Measurements from ENCODE around the gene IL10. TPM values are rescaled to one million over a fixed set of nuclear protein-coding genes. Genes with fewer than 3 reads are reported as not detected.

The IL10 gene
- total and polyA plus RNA-seq, 7 experiments from 2014 or later: 0.19 to 2.7 (median 0.69) TPM; not detected in 3

DNA sequence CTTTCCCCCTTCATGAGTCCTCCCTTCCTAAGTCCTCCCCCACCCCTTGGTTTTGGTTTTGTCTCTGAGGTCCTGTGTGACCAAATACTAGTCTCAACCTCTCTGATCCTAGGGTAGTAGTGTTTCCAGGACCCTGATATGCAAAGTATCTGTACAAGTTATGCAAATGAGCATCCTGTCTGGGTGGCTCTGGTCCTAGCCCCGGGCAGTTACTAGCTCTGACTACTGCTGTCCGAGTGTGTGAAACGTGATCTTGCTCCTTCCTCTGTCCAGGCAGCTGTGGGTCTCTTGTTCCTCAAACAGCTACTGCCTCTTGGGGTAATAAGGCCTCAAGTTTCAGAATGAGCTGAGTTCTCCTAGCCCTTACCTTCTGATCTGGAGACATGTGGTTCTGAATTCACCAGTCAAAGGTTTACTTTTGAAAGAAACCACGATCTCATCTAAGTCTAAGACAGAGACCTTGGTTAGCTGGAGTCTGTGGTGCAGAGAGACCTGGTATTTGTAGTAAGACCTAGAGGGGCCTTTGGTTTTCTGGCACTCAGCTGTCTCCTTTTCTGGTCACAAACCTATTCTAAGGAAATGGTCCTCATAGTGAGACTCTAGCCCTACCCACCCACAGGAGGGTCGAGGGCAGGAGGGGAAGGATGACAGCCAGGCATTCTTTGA, 32.8 kb downstream of the IL10 start:
- no peaks in the 10 kb centered on the region for H3K9me3 ChIP-seq (ENCODE audit: control insufficient read depth in 2 of 3, low read length in 3 of 3)
- Mint-ChIP-seq H3K36me3 (peaks cover 0 to 16% (median 0%) of the 10 kb centered on the region in 5 donors), H3K27ac (peak overlapping the region; percentile 75 to 96 (median 90)), H3K4me3 (peak overlapping the region; percentile 41 to 78 (median 60)), H3K4me1 (peaks cover 49 to 82% (median 68%) of the 10 kb centered on the region in 7 donors), H3K9me3 (no peaks in the 10 kb centered on the region), H3K27me3 (peaks cover 0 to 4% (median 0%) of the 10 kb centered on the region in 5 donors)
- POLR2A ChIA-PET: interaction anchor here (0.7 to 1.7 kb wide), 10 partner anchors 9 to 196 kb away, joined by 3 to 5 read pairs (median 4); partner anchors contain the start of gene IL10
- intact Hi-C loops (cut with micrococcal nuclease): loop anchor here (1.0 to 5.0 kb wide), 5 partner anchors 18 to 338 kb away; no protein-coding TSS in a partner anchor
- H3K27ac ChIP-seq (ENCODE audit: low read depth, low read length): no peak overlapping the region
- CTCF ChIA-PET: interaction anchor here (0.6 to 3.0 kb wide), 13 partner anchors 14 to 246 kb away, joined by 3 to 13 read pairs (median 3); no protein-coding TSS in a partner anchor
- DNase-seq (peak in 8 of 9 donors; percentile 27 to 61 (median 46)), ATAC-seq (peak; percentile 62)
- H3K4me1 ChIP-seq (ENCODE audit: control insufficient read depth in 2 of 2, insufficient read depth in 2 of 2, low read length in 2 of 2): peaks cover 56 to 64% of the 10 kb centered on the region in 2 donors
- H3K27me3 ChIP-seq (ENCODE audit: control insufficient read depth in 2 of 2, insufficient read depth in 2 of 2, low read length in 2 of 2): no peaks in the 10 kb centered on the region
- H3K36me3 ChIP-seq (ENCODE audit: control insufficient read depth in 2 of 3, insufficient read depth in 3 of 3, low read length in 3 of 3): no peaks in the 10 kb centered on the region
- no peak overlapping the region for H3K4me3 ChIP-seq (ENCODE audit: low read length)

DNA sequence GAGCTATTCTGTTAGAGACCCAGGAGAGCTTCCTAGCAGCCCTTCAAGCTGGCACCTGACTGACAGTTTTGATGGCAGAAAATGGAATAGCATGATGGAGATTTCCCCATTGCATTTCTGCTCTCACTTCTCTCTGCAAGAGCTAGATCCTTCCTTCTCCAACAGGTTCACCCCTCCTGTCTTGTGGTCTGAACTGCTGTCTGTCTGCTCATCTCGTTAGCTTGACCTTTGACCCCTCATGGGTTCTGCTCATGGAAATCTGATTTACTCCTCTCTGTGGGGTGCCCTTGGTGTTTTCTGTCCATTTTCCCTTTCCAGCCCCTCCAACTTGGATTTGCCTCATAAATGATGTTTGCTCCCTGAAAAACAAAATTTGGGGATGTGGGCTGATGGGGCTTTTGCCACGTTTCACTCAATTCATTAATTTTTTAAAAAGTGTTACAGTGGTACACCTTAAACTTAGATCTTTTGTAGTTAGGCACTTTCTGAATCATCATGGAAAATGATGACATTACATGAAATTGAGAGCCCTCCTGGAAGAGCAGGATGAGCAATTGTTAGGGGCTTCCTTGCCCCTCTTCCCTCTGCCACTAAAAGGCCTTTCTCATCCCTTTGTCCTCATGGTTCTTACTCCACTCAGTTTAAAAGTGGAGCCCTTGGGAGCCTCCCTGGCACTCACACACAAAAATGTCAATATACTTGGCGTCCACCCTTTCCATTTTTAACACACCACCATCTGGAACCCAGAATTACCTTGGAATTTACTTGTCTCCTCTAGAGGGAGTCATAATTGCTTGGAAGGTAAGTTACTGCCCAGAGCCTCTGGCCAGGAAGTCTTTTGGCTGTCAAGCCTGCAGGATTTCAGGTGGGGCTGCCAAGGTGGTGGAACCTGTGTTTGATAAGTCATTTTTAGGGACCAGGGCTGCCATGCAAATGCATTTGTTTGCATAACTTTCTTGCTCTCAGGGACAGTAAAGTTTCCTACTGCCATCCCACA, 33.6 kb downstream of the IL10 start:
- Histone ChIP-seq H3K27ac (ENCODE audit: low read depth, low read length) (no peak overlapping the region), H3K27me3 (ENCODE audit: control insufficient read depth in 2 of 2, insufficient read depth in 2 of 2, low read length in 2 of 2) (no peaks in the 10 kb centered on the region), H3K4me1 (ENCODE audit: control insufficient read depth in 2 of 2, insufficient read depth in 2 of 2, low read length in 2 of 2) (peaks cover 56 to 59% of the 10 kb centered on the region in 2 donors), H3K4me3 (ENCODE audit: low read length) (no peak overlapping the region), H3K36me3 (ENCODE audit: control insufficient read depth in 2 of 3, insufficient read depth in 3 of 3, low read length in 3 of 3) (no peaks in the 10 kb centered on the region), H3K9me3 (ENCODE audit: control insufficient read depth in 2 of 3, low read length in 3 of 3) (no peaks in the 10 kb centered on the region)
- ChIA-PET CTCF (interaction anchor here (0.7 to 9.3 kb wide), 13 partner anchors 18 to 243 kb away, joined by 3 to 329 read pairs (median 4); partner anchors contain the start of gene IL19), POLR2A (interaction anchor here (0.6 to 10.0 kb wide), 13 partner anchors 18 to 196 kb away, joined by 3 to 148 read pairs (median 4); partner anchors contain the start of gene FCMR)
- Mint-ChIP-seq H3K4me3 (peak overlapping the region in 8 of 10 donors; percentile 20 to 78 (median 54)), H3K9me3 (no peaks in the 10 kb centered on the region), H3K4me1 (peaks cover 51 to 83% (median 66%) of the 10 kb centered on the region in 7 donors), H3K27ac (peak overlapping the region; percentile 75 to 96 (median 90)), H3K36me3 (peaks cover 0 to 16% (median 0%) of the 10 kb centered on the region in 5 donors), H3K27me3 (peaks cover 0 to 2% (median 0%) of the 10 kb centered on the region in 5 donors)
- no peak for ATAC-seq
- no peak for DNase-seq
- intact Hi-C loops (cut with micrococcal nuclease): loop anchor here (1.0 to 5.0 kb wide), 5 partner anchors 19 to 339 kb away; no protein-coding TSS in a partner anchor

DNA sequence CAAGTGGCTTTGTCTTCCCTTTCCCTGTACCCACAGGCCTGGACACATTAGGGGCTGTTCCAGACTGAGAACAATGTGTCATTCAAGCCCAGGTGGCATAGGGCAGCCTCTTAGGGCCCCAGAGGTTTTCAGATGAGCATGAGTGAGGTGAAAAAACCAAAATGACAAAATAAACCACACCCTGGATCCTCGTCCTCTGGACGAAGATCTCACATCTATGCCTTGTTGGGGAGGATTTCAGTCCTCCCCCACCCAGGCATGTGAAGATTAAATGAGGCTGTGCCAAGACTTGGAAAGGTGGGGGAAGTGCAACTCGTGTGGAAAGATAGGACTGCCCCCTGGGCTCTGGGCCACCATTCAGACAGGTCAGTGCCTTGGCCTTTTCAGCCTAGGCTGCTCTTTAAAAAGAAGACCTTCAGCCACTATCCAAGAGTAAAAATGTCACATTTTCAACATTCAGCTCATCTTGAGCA, 34.5 kb downstream of the IL10 start:
- H3K4me3 Mint-ChIP-seq: peak overlapping the region in 6 of 10 donors; percentile 2 to 63 (median 32)
- H3K27ac ChIP-seq (ENCODE audit: low read depth, low read length): no peak overlapping the region

DNA sequence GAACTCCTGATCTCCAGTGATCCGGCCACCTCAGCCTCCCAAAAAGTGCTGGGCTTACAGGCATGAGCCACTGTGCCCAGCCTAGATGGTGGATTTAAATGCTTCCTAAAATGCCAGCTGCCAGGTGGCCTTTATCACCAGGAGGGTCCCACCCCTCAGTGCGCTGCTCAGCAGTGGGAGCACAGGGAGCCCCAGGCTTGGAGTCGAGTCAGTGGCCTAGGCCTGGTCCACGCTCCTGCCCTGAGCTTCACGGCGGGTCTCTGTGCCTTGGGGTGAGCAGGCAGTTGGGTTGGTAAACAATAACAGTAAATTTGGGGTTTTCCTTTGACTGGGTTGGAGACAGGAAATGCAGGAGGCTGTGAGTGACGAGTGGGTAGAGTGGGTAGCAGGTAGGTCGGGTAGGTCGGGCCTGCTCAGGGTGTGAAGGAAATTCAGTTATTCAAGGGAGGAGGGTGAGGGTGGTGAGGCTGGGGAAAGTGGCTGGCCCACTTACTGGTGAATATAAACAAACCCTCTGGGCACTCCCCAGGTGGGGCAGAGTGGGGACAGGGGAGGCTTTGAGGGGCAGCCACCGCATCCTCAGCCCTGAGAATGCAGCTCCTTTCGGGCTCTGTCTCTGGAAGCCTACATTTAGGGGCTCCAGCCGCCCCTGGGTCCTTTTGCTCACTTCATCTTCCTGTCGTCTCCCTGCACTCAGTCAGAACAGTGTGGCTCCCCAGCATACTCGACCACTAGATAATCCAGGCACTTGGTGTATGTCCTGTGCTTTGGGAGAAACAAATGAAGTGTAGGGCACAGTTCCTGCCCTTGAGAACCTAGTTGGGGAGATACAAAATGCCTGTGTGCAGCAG, 35.2 kb downstream of the IL10 start:
- Mint-ChIP-seq H3K27ac (peak overlapping the region; percentile 73 to 94 (median 89)), H3K4me3 (peak overlapping the region in 8 of 10 donors; percentile 2 to 67 (median 44)), H3K27me3 (no peaks in the 10 kb centered on the region), H3K4me1 (peaks cover 51 to 75% (median 61%) of the 10 kb centered on the region in 7 donors), H3K9me3 (no peaks in the 10 kb centered on the region), H3K36me3 (peaks cover 3 to 24% (median 7%) of the 10 kb centered on the region in 5 donors)
- peak; percentile 75 for ATAC-seq
- ChIA-PET POLR2A (interaction anchor here (1.0 to 10.0 kb wide), 14 partner anchors 8 to 185 kb away, joined by 3 to 148 read pairs (median 5); partner anchors contain the start of genes FCMR and IL24), CTCF (interaction anchor here (0.6 to 9.3 kb wide), 16 partner anchors 11 to 982 kb away, joined by 3 to 329 read pairs (median 7); no protein-coding TSS in a partner anchor)
- Histone ChIP-seq H3K4me3 (ENCODE audit: low read length) (no peak overlapping the region), H3K27ac (ENCODE audit: low read depth, low read length) (no peak overlapping the region), H3K27me3 (ENCODE audit: control insufficient read depth in 2 of 2, insufficient read depth in 2 of 2, low read length in 2 of 2) (no peaks in the 10 kb centered on the region), H3K36me3 (ENCODE audit: control insufficient read depth in 2 of 3, insufficient read depth in 3 of 3, low read length in 3 of 3) (peaks cover 0 to 11% (median 3%) of the 10 kb centered on the region in 3 experiments), H3K4me1 (ENCODE audit: control insufficient read depth in 2 of 2, insufficient read depth in 2 of 2, low read length in 2 of 2) (peaks cover 56 to 59% of the 10 kb centered on the region in 2 donors), H3K9me3 (ENCODE audit: control insufficient read depth in 2 of 3, low read length in 3 of 3) (no peaks in the 10 kb centered on the region)
- peak in 6 of 9 donors; percentile 37 to 57 (median 50) for DNase-seq
- intact Hi-C loops (cut with micrococcal nuclease): loop anchor here in 1 of 2 donors (5.0 kb wide), 1 partner anchor 340 kb away; no protein-coding TSS in a partner anchor

More for the DNA sequence above, 34.5 kb downstream of the IL10 start:
- DNase-seq (peak in 1 of 9 donors; percentile 42), ATAC-seq (peak; percentile 45)
- intact Hi-C loops (cut with micrococcal nuclease): loop anchor here in 1 of 2 donors (5.0 kb wide), 1 partner anchor 340 kb away; no protein-coding TSS in a partner anchor
- Mint-ChIP-seq H3K4me1 (peaks cover 51 to 78% (median 61%) of the 10 kb centered on the region in 7 donors), H3K36me3 (peaks cover 0 to 21% (median 3%) of the 10 kb centered on the region in 5 donors), H3K27ac (peak overlapping the region; percentile 73 to 94 (median 89)), H3K9me3 (no peaks in the 10 kb centered on the region), H3K27me3 (no peaks in the 10 kb centered on the region)
- Histone ChIP-seq H3K4me1 (ENCODE audit: control insufficient read depth in 2 of 2, insufficient read depth in 2 of 2, low read length in 2 of 2) (peaks cover 56 to 59% of the 10 kb centered on the region in 2 donors), H3K36me3 (ENCODE audit: control insufficient read depth in 2 of 3, insufficient read depth in 3 of 3, low read length in 3 of 3) (peaks cover 0 to 5% (median 3%) of the 10 kb centered on the region in 3 experiments), H3K9me3 (ENCODE audit: control insufficient read depth in 2 of 3, low read length in 3 of 3) (no peaks in the 10 kb centered on the region), H3K4me3 (ENCODE audit: low read length) (no peak overlapping the region), H3K27me3 (ENCODE audit: control insufficient read depth in 2 of 2, insufficient read depth in 2 of 2, low read length in 2 of 2) (no peaks in the 10 kb centered on the region)
- POLR2A ChIA-PET: interaction anchor here (0.6 to 10.0 kb wide), 9 partner anchors 19 to 193 kb away, joined by 3 to 148 read pairs (median 4); partner anchors contain the start of gene FCMR
- CTCF ChIA-PET: interaction anchor here (0.6 to 9.3 kb wide), 8 partner anchors 18 to 983 kb away, joined by 3 to 329 read pairs (median 6); partner anchors contain the start of gene IL19

DNA sequence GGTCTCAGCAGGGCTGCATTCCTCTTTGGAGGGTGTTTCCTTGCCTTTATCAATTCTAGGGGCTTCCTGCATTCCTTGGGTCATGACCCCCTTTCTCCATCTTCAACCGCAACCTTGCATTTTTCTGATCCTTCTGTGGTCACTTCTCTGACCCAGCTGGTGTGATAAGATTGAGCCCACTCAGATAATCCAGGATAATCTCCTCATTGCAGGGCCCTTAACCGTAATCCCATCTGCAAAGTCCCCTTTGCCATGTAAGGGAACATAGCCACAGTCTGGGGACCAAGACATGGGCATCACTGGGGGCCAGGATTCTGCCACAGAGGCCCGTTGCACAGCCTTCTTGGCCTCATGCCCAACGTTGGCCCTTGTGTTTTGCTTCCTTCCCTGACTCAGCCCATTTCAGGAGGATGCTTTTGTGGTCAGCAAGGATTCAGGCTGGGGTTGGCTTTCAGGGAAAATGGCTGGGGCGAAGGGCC, 36.7 kb downstream of the IL10 start:
- Mint-ChIP-seq H3K4me1 (peaks cover 48 to 67% (median 58%) of the 10 kb centered on the region in 7 donors), H3K36me3 (peaks cover 3 to 27% (median 9%) of the 10 kb centered on the region in 5 donors), H3K9me3 (no peaks in the 10 kb centered on the region), H3K27ac (peak overlapping the region; percentile 73 to 95 (median 88)), H3K27me3 (no peaks in the 10 kb centered on the region), H3K4me3 (peak overlapping the region in 1 of 10 donors; percentile 7)
- Histone ChIP-seq H3K36me3 (ENCODE audit: control insufficient read depth in 2 of 3, insufficient read depth in 3 of 3, low read length in 3 of 3) (peaks cover 0 to 26% (median 3%) of the 10 kb centered on the region in 3 experiments), H3K27me3 (ENCODE audit: control insufficient read depth in 2 of 2, insufficient read depth in 2 of 2, low read length in 2 of 2) (no peaks in the 10 kb centered on the region), H3K4me1 (ENCODE audit: control insufficient read depth in 2 of 2, insufficient read depth in 2 of 2, low read length in 2 of 2) (peaks cover 56 to 59% of the 10 kb centered on the region in 2 donors), H3K9me3 (ENCODE audit: control insufficient read depth in 2 of 3, low read length in 3 of 3) (no peaks in the 10 kb centered on the region), H3K4me3 (ENCODE audit: low read length) (no peak overlapping the region), H3K27ac (ENCODE audit: low read depth, low read length) (no peak overlapping the region)
- POLR2A ChIA-PET: interaction anchor here (1.0 to 10.0 kb wide), 19 partner anchors 10 to 247 kb away, joined by 3 to 148 read pairs (median 6); partner anchors contain the start of genes FCMR and IL24
- no peak for DNase-seq
- CTCF ChIA-PET: interaction anchor here (1.0 to 9.3 kb wide), 30 partner anchors 9 to 245 kb away, joined by 3 to 329 read pairs (median 7); partner anchors contain the start of genes IL10 and IL20
- no peak for ATAC-seq
- intact Hi-C loops (cut with micrococcal nuclease): loop anchor here (2.0 to 5.0 kb wide), 2 partner anchors 31 to 342 kb away; no protein-coding TSS in a partner anchor

Data from naive thymus-derived CD4-positive, alpha-beta T cell (primary cell).